Measurements from ENCODE around the gene DNMT1.
A peak's percentile ranks its signal among the peaks of the same experiment; 100 is the strongest.

DNMT1 gene

DNA sequence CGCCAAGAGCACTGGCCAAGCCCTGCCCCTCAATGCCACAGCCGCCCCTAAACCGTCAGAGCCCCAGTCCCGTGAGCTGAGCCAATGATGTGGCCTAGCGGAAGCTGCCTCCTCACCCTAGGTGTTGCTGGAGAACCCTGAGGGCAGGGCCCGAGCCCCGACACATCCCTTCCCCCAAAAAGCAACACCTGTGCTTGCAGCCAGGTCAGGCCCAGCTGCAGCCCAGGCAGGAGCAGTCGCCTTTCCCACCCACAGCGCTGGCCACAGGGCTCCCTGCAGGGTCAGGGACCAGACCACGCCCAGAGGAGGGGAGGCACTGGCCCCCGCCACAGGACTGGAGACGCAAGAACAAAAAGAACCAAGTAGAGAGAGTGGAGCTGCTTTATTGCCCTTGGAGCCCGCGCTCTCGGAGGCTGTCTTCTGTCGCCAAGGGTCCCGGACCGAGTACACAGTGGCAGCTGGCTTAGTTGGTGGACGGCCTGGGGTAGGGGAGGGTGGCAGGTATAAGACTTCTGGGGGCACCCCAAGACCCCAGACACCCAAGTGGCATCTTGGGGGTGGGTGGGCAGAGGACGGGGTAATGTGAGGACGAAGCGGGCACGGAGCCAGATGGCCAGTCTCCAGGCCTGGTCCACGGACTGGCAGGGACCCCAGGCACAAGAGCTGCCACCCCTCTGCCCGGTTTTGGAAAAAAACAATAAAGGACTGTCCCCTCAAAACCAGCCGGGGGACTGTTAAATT lies 79.9 kb downstream of the DNMT1 start:
- no peak for DNase-seq (ENCODE audit: low read depth in 2 of 2, low spot score in 1 of 2)

DNA sequence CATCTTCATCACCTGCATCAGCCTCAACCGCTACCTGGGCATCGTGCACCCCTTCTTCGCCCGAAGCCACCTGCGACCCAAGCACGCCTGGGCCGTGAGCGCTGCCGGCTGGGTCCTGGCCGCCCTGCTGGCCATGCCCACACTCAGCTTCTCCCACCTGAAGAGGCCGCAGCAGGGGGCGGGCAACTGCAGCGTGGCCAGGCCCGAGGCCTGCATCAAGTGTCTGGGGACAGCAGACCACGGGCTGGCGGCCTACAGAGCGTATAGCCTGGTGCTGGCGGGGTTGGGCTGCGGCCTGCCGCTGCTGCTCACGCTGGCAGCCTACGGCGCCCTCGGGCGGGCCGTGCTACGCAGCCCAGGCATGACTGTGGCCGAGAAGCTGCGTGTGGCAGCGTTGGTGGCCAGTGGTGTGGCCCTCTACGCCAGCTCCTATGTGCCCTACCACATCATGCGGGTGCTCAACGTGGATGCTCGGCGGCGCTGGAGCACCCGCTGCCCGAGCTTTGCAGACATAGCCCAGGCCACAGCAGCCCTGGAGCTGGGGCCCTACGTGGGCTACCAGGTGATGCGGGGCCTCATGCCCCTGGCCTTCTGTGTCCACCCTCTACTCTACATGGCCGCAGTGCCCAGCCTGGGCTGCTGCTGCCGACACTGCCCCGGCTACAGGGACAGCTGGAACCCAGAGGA lies 80.6 kb downstream of the DNMT1 start:
- DNase-seq (ENCODE audit: low read depth in 2 of 2, low spot score in 1 of 2), result no peak

DNA sequence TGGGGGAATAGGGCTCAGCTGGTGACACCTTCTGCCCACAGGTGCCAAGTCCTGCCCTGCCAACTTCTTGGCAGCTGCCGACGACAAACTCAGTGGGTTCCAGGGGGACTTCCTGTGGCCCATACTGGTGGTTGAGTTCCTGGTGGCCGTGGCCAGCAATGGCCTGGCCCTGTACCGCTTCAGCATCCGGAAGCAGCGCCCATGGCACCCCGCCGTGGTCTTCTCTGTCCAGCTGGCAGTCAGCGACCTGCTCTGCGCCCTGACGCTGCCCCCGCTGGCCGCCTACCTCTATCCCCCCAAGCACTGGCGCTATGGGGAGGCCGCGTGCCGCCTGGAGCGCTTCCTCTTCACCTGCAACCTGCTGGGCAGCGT lies 81.2 kb downstream of the DNMT1 start:
- DNase-seq (ENCODE audit: low read depth in 2 of 2, low spot score in 1 of 2), result no peak

DNA sequence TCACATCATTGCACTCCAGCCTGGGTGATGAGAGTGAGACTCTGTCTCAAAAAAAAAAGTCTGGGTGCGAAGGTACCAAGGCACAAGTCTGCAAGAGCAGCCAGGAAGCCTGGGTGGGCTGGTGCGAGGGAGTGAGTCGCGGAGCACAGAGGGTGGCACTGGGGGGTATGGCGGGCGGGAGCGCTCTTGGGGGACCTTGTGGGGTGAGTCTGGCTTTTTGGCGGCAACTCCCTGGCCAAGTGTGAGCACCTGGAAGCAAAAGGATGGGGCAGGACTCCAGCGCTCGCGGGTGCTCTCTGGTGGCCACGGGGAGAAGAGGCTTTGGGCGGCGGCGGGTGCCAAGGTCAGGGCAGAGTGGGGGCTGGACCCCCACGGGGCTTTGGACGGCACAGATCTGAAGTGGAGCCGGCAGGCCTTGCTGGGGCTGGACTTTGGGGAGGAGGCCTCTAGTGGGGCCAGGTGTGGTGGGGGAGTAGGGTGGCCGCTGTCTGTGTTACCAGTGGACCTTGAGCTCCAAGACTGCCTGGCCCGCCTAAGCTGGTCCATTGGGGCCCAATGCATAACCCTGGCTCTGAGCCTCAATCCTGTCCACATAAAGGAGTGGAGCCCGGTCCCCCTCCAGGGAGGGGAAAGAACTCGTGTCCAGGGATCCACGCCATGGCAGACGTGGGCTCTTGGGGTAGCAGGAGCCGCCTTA lies 81.7 kb downstream of the DNMT1 start:
- peak; percentile 44 to 49 for DNase-seq (ENCODE audit: low read depth in 2 of 2, low spot score in 1 of 2)

DNA sequence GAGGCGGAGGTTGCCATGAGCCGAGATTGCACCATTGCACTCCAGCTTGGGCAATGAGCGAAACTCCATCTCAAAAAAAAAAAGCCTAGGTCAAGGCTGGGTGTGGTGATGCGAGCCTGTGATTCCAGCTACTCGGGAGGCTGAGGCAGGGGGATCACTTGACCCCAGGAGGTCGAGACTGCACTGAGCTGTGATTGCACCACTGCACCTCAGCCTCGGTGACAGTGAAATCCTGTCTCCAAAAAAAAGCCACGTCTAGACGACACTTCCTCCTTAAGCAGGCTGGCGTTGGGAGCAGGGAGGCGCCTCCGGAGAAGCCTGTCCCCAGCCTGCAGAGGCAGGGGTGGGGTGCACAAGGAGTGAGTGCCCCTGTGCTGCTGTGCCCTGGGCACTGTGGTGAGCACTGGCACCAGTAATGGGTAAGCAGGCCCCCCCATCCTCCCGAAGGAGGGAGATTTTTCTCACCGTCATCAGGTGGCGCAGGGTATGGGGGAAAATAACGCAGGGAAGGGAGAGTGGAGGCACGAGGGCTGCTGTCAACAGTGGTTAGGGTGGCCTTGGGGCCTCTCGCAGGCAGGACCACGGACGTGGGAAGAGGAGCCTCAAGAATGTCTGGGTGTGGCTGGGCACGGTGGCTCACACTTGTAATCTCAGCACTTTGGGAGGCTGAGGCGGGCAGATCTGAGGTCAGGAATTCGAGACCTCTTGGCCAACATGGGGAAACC lies 82.6 kb downstream of the DNMT1 start:
- peak in 1 of 2 donors; percentile 58 for DNase-seq (ENCODE audit: low read depth in 2 of 2, low spot score in 1 of 2)

DNA sequence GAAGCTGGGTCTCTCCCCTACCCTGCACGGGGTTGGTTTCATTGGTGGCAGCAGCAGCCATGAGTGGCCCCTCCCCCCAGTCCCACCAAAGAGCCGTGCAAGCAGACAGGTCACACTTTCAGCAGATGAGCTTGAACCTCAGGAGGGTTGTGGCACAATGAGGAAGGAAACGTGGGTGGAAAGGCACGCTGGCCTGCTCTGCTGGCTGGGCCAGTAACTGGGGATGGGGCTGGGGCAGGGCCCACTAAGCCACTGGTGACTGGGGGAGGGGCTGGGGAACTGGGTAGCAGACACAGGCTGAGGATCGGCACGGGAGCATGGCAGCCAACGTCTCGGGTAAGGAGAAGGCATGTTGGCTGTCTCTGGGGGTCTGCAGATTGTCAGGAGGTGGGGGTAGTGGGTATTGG lies 83.3 kb downstream of the DNMT1 start, which contains the start of gene P2RY11:
TSS of gene P2RY11 (plus strand) at position 289 of the 407 bp plus-strand sequence. CDS start at position 318, 29 bp downstream.
- no peak for DNase-seq (ENCODE audit: low read depth in 2 of 2, low spot score in 1 of 2)

DNA sequence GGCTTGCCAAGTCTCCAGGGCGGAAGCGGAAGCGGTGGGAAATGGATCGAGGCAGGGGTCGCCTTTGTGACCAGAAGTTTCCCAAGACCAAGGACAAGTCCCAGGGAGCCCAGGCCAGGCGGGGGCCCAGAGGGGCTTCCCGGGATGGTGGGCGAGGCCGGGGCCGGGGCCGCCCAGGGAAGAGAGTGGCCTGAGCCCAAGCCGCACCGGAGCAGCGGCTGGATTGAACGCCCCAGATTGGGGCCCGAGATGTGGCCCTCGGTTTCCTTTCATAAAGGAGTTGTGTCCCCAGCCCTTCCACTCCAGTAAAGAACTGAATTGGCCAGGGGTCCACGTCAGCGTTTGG lies 83.8 kb downstream of the DNMT1 start:
- DNase-seq (ENCODE audit: low read depth in 2 of 2, low spot score in 1 of 2), result no peak

DNA sequence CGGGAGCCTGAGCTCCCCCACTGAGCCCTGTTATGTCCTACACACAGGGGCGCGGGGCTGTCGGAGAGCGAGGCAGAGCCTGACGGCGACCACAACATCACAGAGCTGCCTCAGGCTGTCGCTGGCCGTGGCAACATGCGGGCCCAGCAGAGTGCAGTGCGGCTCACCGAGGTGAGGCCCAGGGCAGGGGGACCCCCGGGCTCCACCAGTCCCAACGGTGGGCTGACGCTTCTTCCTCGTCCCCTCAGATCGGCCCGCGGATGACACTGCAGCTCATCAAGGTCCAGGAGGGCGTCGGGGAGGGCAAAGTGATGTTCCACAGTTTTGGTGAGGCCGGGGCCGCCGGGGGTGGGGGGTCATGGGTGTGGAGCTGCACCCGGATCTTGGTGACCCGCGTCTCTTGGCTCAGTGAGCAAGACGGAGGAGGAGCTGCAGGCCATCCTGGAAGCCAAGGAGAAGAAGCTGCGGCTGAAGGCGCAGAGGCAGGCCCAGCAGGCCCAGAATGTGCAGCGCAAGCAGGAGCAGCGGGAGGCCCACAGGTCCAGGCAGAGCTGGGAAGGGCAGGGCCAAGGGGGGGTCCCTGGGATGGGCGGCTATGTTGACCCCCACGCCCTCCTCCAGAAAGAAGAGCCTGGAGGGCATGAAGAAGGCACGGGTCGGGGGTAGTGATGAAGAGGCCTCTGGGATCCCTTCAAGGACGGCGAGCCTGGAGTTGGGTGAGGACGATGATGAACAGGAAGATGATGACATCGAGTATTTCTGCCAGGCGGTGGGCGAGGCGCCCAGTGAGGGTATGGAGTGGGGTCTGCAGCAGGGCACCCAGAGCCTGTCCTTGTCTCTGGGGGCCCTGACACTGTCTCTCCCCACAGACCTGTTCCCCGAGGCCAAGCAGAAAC lies 84.4 kb downstream of the DNMT1 start:
- no peak for DNase-seq (ENCODE audit: low read depth in 2 of 2, low spot score in 1 of 2)

DNA sequence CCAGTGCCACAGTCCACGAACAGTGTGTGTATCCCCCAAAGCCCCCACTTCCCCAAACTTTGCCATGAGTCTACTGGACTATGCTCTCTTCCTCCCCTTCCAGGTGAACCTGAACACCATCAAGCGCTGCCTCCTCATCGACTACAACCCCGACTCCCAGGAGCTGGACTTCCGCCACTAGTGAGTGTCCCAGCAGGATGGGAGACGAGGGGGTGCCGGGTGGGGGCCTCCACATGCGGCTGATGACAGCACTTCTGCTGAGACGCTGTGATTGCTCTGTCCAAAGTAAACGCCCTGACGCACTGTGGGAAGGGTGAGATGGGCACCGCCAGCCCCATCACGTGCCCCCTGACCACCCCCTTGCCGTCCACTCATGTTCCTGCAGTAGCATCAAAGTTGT lies 85.2 kb downstream of the DNMT1 start:
- no peak for DNase-seq (ENCODE audit: low read depth in 2 of 2, low spot score in 1 of 2)

DNA sequence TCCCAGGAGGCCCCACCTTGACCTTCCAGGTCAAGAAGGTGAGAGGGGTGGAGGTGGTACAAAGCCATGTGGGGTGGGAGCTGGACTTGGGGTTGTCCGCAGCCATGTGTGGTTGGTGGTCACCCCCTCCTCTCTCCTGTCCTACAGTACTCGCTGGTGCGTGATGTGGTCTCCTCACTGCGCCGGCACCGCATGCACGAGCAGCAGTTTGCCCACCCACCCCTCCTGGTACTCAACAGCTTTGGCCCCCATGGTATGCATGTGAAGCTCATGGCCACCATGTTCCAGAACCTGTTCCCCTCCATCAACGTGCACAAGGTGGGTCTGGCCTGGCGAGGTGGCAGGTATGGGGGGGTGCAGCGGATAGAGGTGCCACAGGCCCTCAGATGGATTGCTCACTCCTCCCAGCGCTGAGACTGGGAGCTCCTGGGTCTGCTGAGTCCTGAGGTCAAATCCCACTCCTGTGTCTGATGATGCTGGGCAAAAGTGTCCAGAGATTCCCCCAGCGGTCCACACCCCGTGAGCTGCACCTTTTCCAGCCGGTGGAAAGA lies 86.9 kb downstream of the DNMT1 start:
- DNase-seq (ENCODE audit: low read depth in 2 of 2, low spot score in 1 of 2), result no peak

DNA sequence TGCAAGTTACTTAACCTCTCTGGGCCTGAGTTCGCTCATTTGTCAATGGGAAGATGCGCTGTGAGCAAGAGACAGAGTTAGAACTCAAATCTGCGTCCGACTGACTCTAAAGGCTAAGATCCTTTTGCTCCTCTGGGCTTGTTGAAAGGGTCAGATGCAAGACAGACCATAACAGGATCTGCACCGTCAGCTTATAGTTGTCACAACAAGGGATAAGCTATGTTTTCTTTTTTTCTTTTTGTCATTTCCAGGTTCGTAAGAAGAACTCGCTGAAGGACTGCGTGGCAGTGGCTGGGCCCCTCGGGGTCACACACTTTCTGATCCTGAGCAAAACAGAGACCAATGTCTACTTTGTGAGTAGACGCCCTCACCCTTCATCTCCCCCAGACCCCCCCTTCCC lies 87.5 kb downstream of the DNMT1 start:
- DNase-seq (ENCODE audit: low read depth in 2 of 2, low spot score in 1 of 2), result no peak

DNA sequence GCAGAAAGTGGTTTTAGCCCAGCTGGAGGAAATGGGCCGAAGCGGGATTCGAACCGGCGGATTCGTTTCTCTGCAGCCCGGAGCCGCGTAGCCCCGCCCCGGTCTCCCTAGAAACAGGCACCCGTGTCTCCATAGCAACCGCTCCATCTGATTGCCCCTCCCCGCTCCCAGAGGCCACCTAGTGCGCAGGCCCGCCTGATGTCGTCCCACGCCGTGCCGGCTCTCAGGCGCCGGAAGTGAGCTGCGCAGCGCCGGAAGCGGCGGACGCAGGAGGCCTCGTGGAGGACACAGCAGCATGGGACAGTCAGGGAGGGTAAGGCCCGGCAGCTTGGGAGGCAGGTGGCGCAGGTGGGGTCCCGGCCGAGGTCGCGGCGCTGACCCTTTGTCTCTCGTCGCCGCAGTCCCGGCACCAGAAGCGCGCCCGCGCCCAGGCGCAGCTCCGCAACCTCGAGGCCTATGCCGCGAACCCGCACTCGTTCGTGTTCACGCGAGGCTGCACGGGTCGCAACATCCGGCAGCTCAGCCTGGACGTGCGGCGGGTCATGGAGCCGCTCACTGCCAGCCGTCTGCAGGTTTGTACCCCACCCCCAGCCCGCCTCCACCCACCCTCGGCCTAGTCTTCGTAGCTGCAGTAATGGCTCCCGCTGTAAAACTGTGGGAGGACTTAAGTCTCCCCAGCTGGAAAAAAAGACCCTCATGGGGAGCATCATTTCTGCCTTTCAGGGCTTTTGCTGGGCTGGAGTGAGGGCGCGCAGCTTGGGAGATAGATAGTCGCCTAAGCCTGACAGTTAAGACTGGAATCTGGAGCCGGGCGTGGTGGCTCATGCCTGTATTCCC lies 88.4 kb downstream of the DNMT1 start, which contains the start of gene PPAN:
TSS of gene PPAN (plus strand) at position 263 of the 837 bp plus-strand sequence. CDS start at position 296, 33 bp downstream.
- DNase-seq (ENCODE audit: low read depth in 2 of 2, low spot score in 1 of 2), result peak; percentile 92 to 94

DNA sequence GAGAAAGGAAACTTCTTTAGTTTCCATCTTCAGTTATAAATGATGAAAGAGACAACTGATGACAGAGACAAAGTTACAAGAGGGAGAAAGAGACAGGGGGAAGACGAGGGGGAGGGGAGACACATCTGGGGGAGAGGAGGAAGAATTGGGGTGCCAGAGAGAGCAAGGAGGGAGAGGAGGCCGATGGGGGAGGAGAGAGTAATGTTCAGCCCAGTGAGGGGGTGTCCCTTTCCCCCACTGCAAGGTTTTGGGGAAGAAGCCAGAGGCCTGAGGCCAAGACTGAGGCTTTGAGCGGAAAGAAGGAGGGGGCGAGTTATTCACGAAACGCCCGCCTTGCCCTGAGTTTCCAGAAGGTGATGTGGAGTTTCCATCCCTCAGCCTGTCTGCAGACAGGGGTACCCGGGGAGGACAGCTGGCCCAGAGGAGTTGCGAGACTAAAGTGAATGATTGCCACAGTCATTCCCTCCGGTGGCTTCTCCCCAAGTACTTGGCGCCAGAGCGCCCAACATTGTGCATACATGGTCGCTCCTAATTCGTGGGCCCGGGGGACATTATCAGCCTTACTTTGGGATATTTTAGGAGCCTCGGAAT lies 89.1 kb downstream of the DNMT1 start:
- DNase-seq (ENCODE audit: low read depth in 2 of 2, low spot score in 1 of 2), result peak; percentile 59 to 78

DNA sequence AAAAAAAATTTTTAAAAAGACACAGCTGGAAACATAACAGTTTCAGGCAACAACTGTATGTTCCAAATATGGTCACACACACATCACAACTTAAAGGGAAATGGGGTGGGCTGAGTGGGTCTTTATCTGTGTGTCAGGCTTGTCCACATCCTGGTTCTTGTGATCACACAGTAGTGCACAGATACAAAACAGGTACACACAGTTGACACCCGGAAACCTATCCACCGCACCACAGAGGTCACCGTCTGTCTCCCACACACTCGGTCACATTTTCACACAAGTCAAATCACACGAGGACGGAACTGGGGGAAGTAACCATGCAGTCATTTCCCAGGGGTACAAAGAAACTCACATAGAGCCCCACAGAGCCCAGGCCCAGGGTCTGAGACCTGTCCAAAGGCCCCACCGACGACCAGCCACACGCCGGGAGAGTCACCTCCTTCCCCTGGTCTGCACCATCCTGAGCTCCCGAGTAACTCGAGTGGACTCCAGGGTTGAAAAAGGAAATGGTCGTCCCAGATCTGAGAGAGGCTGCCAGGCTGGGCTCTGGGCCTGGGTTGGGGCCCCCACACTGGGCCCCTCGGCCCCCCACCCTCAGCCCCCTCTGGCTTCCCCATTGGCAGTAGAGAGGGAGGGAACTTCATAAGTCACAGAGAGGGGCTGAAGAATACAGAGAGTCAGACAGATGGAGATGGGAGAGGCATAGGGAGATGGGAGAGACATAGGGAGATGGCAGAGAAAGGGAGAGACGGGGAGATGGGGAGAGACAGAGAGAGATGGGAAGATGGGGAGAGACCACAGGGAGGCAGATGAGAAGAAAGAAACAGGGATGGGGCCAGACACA lies 89.9 kb downstream of the DNMT1 start:
- DNase-seq (ENCODE audit: low read depth in 2 of 2, low spot score in 1 of 2), result peak; percentile 58 to 76

DNA sequence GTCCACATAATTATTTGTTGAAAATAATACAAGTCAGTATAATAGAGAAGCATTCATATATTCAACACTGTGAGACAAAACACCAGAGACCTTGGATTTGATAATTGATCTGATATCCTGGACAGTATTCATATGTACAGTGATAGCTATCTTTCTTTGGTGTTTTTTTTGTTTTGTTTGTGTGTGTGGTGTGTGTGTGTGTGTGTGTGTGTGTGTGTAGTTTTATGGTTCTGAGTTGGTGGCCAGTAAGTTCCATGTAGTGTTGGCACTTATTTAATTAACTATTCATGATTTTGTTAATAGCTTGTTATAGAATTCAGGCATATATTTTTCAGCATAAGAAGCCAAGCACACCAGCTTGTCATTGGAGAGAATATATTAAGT lies 90.6 kb downstream of the DNMT1 start:
- DNase-seq (ENCODE audit: low read depth in 2 of 2, low spot score in 1 of 2), result no peak

DNA sequence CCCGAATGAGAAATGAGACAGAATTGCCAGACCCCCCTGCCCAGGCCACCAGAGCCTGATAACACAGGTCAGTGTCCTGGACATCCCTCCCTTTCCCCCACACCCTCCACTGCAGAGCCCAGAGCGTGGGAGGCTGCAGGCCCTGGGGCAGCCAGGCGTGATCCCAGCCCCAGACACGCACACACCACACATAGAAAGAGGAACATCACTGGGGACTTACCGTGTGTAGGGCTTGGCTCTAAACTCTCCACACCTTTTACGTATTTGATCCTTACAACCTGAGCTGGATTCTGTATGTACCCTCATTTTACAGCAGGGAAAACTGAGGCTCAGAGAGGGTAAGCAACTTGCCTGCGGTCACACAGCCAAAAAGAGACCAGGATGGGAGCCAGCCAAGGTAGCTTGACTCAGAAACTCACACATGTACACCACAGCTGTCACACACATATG lies 91.9 kb downstream of the DNMT1 start:
- DNase-seq (ENCODE audit: low read depth in 2 of 2, low spot score in 1 of 2), result no peak

DNA sequence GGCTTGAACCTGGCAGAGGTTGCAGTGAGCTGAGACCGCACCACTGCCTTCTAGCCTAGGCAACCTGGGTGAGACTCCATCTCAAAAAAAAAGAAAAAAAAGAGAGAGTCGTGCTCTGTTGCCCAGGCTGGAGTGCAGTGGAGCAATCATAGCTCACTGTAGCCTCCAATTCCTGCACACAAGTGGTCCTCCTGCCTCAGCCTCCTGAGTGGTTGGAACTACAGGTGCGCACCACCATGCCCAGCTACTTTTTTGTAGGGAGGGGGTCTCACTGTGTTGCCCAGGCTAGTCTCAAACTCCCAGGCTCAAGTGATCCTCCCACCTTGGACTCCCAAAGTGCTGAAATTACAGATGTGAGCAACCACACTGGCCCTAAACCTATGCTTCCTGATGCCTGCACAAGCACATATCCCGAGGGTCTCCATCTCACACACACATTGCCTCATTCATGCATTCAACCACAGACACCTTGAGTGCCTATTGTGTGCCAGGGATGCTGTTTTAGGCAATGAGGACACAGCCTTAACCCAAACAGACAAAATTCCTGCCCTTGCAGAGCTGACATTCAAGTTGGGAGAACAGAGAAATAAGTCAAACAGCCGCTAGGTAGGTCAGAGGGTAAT lies 94.5 kb downstream of the DNMT1 start:
- DNase-seq (ENCODE audit: low read depth in 2 of 2, low spot score in 1 of 2), result no peak

DNA sequence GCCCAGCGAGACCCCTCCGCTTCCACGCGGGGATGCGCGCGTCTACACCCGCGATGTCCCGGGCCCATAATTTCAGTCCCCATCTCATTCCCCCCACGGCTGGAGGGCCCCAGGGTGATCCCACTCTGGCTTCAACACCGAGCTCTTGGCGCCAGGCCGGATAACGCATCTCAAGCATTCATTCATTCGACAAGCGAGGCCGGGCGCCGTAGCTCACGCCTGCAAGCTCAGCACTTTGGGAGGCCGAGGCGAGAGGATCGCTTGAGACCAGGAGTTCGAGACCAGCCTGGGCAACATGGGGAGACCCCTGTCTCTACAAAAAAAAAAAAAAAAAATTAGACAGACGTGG lies 98.2 kb downstream of the DNMT1 start:
- DNase-seq (ENCODE audit: low read depth in 2 of 2, low spot score in 1 of 2), result no peak

All from stimulated activated CD8-positive, alpha-beta memory T cell treated with anti-CD3 and anti-CD28 coated beads, Interleukin-4, amount 100 ng/mL, for 4 hours (primary cell).